H54 (cell line): ENCODE data around the gene ITGA6.

Experiments
- DNase-seq: peaks from one replicate; pipeline ENCODE4 v3.0.0; 2011; ENCODE audit warnings: low spot score, mixed read lengths; ENCODE audit not compliant: insufficient read length
- FAIRE-seq: peaks from 3 replicates; lab custom pipeline; 2011; peaks lifted over from hg19 to GRCh38; lab: Jason Lieb, UNC
- POLR2A ChIP-seq: IDR thresholded peaks from 2 replicates; pipeline ENCODE4 v1.6.1; 2011; ENCODE audit warnings: low read depth, mild to moderate bottlenecking, low read length

Gene ITGA6

DNA sequence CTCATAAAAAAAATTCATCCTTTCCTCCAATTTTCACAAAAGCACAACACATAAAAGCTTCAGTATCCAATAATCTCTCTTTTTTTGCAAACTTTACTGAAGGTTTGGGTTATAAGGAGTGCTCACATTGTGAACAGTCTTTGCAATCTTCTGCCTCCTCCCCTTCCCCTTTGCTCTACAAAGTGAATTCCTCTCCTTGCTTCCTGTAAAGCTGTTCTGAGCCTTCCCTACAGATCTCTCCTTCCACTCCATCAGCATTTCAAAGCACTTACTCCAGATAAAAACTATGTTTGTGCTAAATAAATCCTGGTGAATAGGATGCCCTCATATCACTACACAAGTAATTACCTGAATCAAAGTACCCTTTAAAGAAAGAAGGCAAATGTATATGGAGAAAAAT is 123.9 kb downstream of the ITGA6 start:
- no peak for TF ChIP-seq POLR2A
- no peak for FAIRE-seq

DNA sequence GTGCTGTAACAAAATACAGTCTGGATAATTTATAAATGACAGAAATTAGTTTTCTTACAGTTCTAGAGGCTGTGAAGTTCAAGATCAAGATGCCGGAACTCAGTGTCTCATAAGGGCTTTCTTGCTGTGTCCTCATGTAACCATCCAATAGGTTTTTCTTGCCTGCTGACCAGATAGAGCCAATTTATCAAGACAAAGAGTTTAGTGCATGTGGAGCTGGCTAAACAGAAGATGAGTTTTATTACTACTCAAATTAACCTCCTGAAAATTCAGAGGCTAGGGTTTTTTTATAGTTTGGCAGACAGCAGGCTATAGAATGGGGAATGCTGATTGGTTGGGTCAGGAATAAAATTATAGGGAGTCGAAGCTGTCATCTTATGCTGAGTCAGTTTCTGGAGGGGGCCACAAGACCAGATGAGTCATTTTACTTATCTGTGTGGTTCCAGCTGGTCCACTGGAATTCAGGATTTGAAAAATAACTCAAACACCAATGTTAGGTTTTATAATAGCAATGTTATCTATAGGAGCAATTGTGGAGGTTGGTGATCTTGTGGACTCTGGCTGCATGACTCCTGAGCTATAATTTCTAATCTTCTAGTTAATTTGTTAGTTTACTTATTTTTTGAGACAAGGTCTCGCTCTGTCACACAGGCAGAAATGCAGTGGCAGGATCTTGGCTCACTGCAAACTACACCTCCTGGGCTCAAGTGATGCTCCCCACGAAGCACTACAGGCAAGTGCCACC is 125.3 kb downstream of the ITGA6 start:
- peak; percentile 40 for DNase-seq
- TF ChIP-seq POLR2A = no peak
- FAIRE-seq = peak; percentile 68

More for the DNA sequence above, 123.9 kb downstream of the ITGA6 start:
- DNase-seq = no peak

DNA sequence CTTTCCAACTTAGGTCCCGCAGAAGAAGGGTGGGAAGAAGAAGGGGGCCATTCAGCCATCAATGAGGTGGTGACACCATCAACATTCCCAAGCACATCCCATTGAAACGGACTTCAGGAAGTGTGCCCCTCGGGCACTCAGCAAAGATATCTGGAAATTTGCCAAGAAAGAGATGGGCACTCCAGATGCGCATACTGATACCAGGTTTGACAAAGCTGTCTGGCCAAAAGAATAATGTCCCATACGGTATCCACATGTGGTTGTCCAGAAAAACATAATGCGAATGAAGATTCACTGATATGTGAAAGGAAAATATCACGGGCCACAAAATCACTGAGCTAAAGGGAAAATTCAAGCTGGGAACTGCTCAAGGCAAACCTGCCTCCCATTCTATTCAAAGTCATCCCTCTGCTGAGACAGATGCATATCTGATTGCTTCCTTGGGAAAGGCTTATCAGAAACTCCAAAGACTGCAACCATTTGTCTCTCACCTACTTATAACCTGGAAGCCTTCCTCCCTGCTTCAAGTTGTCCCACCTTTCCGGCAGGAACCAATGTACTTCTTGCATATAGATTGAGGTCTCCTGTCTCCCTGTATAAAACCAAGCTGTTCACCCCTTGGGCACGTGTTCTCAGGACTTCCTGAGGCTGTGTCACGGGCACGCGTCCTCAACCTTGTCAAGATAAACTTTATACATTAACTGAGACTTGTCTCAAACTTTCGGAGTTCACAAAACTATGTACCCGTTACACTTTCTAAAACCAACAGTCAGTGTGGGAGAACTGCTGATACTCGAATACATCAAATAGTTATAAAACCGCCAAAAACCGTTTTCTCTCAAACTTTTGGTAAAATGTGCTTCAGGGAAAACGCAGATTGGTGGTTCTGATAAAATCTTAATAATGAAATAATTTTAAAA is 127.2 kb downstream of the ITGA6 start:
- TF ChIP-seq POLR2A = no peak
- no peak for FAIRE-seq
- DNase-seq = no peak

DNA sequence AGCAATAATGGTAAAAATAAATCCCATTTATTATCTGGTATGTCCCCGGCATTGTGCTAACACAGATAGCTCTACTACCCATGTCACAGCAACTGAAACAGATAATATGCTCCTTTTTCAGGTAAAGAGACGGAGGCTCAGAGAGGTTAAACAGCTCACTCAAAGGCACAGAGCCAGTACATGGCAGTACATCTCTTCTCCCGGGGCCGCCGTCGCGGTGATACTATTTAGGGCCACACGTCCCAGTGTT is 127.8 kb downstream of the ITGA6 start:
- no peak for FAIRE-seq
- no peak for DNase-seq
- no peak for TF ChIP-seq POLR2A
